IMR-90 (cell line): ENCODE results near the gene FOXN3. TPM values are rescaled to one million over a fixed set of nuclear protein-coding genes. Genes with fewer than 3 reads are reported as not detected.

ENCODE experiments used
- ATAC-seq: fragments of 200-7000 bp; cut with Tn5 transposase; 2 replicates; pipeline ENCODE4 v1.9.1; 2020; ENCODE audit warnings: low read depth, mild to moderate bottlenecking, moderate library complexity
- BruUV-seq: library from RNA; stranded (reverse); fragments of 400-500 nt; replicated peaks from 2 replicates; lab custom pipeline; 2021; lab: Mats Ljungman, UMichigan
- CTCF ChIA-PET: fragments of 300-600 bp; formaldehyde crosslinking; extraction: SDS; loops from one replicate; lab custom pipeline; 2021; ENCODE audit warnings: antibody characterized with exemption; lab: Yijun Ruan, JAX
- POLR2A ChIA-PET: fragments of 300-600 bp; sonication (Branson Sonifier 250); formaldehyde crosslinking; loops from one replicate; lab custom pipeline; 2022; ENCODE audit warnings: antibody characterized with exemption; ENCODE audit not compliant: unreplicated experiment; lab: Charles Lee
- DNase-seq: peaks from one replicate; pipeline ENCODE4 v3.0.0; 2013
- H2AFZ ChIP-seq: replicated peaks from 2 replicates; pipeline ENCODE3; 2013; ENCODE audit warnings: low read length, mild to moderate bottlenecking; ENCODE audit not compliant: poor library complexity
- H2AK5ac ChIP-seq: 2 replicates; pipeline ENCODE4 v1.6.1; 2013; ENCODE audit warnings: low read depth, low read length, inconsistent platforms
- H2AK9ac ChIP-seq: replicated peaks from 2 replicates; pipeline ENCODE3; 2013; ENCODE audit warnings: mild to moderate bottlenecking, low read depth, low read length, moderate library complexity; ENCODE audit not compliant: poor library complexity
- H2BK120ac ChIP-seq: 2 replicates; pipeline ENCODE4 v1.6.1; 2013; ENCODE audit warnings: low read depth, low read length, inconsistent platforms
- H2BK15ac ChIP-seq: 3 replicates; pipeline ENCODE4 v1.6.1; 2013; ENCODE audit warnings: low read depth, low read length, inconsistent platforms
- H2BK20ac ChIP-seq: 2 replicates; pipeline ENCODE4 v1.6.1; 2013; ENCODE audit warnings: low read depth, mild to moderate bottlenecking, inconsistent platforms, low read length, moderate library complexity
- H2BK5ac ChIP-seq: 2 replicates; pipeline ENCODE4 v1.6.1; 2013; ENCODE audit warnings: mild to moderate bottlenecking, low read depth, low read length, inconsistent platforms; ENCODE audit not compliant: poor library complexity, severe bottlenecking
- H3K14ac ChIP-seq: replicated peaks from 2 replicates; pipeline ENCODE4 v1.6.1; 2013; ENCODE audit warnings: low read depth, low read length, inconsistent platforms
- H3K18ac ChIP-seq: 2 replicates; pipeline ENCODE4 v1.6.1; 2013; ENCODE audit warnings: low read depth, low read length, control low read depth
- H3K23ac ChIP-seq: 2 replicates; pipeline ENCODE4 v1.6.1; 2013; ENCODE audit warnings: low read depth, low read length, inconsistent platforms
- H3K27ac ChIP-seq: 2 replicates; pipeline ENCODE4 v1.5.1; 2013; ENCODE audit warnings: mild to moderate bottlenecking, control low read depth, low read length; ENCODE audit not compliant: insufficient read depth
- H3K27me3 ChIP-seq: 2 replicates; pipeline ENCODE4 v1.6.1; 2013; ENCODE audit warnings: low read length; ENCODE audit not compliant: control insufficient read depth, insufficient read depth
- H3K36me3 ChIP-seq: 2 replicates; pipeline ENCODE4 v1.6.1; 2013; ENCODE audit warnings: low read length, mixed read lengths; ENCODE audit not compliant: control insufficient read depth, insufficient read depth
- H3K4ac ChIP-seq: 2 replicates; pipeline ENCODE4 v1.6.1; 2013; ENCODE audit warnings: low read depth, low read length, inconsistent platforms
- H3K4me1 ChIP-seq: 2 replicates; pipeline ENCODE4 v1.6.1; 2013; ENCODE audit warnings: low read length, mixed read lengths; ENCODE audit not compliant: control insufficient read depth, insufficient read depth
- H3K4me2 ChIP-seq: 2 replicates; pipeline ENCODE4 v1.6.1; 2013; ENCODE audit warnings: low read depth, mild to moderate bottlenecking, control low read depth, low read length, moderate library complexity
- H3K4me3 ChIP-seq: 2 replicates; pipeline ENCODE4 v1.5.1; 2013; ENCODE audit warnings: low read depth, mild to moderate bottlenecking, control low read depth, low read length, moderate library complexity; ENCODE audit not compliant: insufficient read depth
- H3K56ac ChIP-seq: 2 replicates; pipeline ENCODE4 v1.6.1; 2013; ENCODE audit warnings: low read length, inconsistent platforms; ENCODE audit not compliant: insufficient read depth; ENCODE audit errors: extremely low read depth
- H3K79me1 ChIP-seq, 2 experiments: 2 replicates each; pipeline ENCODE4 v1.6.1; 2013; ENCODE audit warnings: low read length in 2 of 2, inconsistent platforms in 1 of 2, low read depth in 1 of 2
- H3K9ac ChIP-seq: 2 replicates; pipeline ENCODE4 v1.6.1; 2013; ENCODE audit warnings: low read depth, low read length, control low read depth
- H3K9me1 ChIP-seq: 2 replicates; pipeline ENCODE4 v1.6.1; 2013; ENCODE audit warnings: low read length, inconsistent platforms; ENCODE audit not compliant: insufficient read depth
- H3K9me3 ChIP-seq: 2 replicates; pipeline ENCODE4 v1.6.1; 2013; ENCODE audit warnings: low read length; ENCODE audit not compliant: control insufficient read depth, insufficient read depth
- H4K20me1 ChIP-seq: 2 replicates; pipeline ENCODE4 v1.6.1; 2013; ENCODE audit warnings: low read length, inconsistent platforms; ENCODE audit not compliant: insufficient read depth
- H4K5ac ChIP-seq: 2 replicates; pipeline ENCODE4 v1.6.1; 2013; ENCODE audit warnings: mild to moderate bottlenecking, low read depth, low read length, control low read depth
- H4K8ac ChIP-seq, 2 experiments: 2 replicates each; pipeline ENCODE4 v1.6.1; 2013; ENCODE audit warnings: low read depth in 2 of 2, low read length in 2 of 2, control low read depth in 1 of 2, inconsistent platforms in 1 of 2
- H4K91ac ChIP-seq: 2 replicates; pipeline ENCODE4 v1.6.1; 2013; ENCODE audit warnings: low read depth, low read length, inconsistent platforms; ENCODE audit not compliant: insufficient read depth
- WGBS, 2 experiments: methylation state at CpG; one replicate each; pipeline versions ENCODE4 v1.1.5 to v1.1.7; 2013; ENCODE audit warnings: missing lambda C conversion rate in 2 of 2; ENCODE audit not compliant: insufficient read length in 1 of 2; ENCODE audit errors: extremely low coverage in 2 of 2; 5-methylcytosine and 5-hydroxymethylcytosine counted together
- dilution Hi-C: fragments of 300-500 bp; cut with HindIII; formaldehyde crosslinking; loops from one replicate; pipeline ENCODE4 v1.14.3; 2018; ENCODE audit warnings: low sequenced_read_pairs; ENCODE audit not compliant: unreplicated experiment
- in situ Hi-C: fragments of 300-500 bp; cut with MboI; formaldehyde crosslinking; loops from 3 replicates; pipeline ENCODE4 v1.14.3; 2019; ENCODE audit warnings: low sequenced_read_pairs, inconsistent platforms, mixed read lengths
- intact Hi-C: fragments of 100-400 bp; cut with micrococcal nuclease; formaldehyde crosslinking; loops from 2 replicates; pipeline ENCODE4 v1.10.0; 2022
- polyA plus RNA-seq, 3 experiments: library from polyadenylated mRNA; depleted of rRNA; stranded (reverse); fragments of >200 nt; gene quantifications; 2 replicates each; pipeline ENCODE4 v1.2.3, GENCODE V29; 2012; ENCODE audit warnings: low replicate concordance in 1 of 3
- total RNA-seq: library from RNA; depleted of rRNA; stranded (reverse); fragments of >200 nt; gene quantifications from 2 replicates; pipeline ENCODE4 v1.2.3, GENCODE V29; 2012
- TF ChIP-seq, protein P1 (sequence below): fragments of 150-350 bp; IDR thresholded peaks from 2 replicates; pipeline ENCODE4 v1.6.1; 2017; ENCODE audit warnings: mild to moderate bottlenecking, antibody characterized with exemption, low read length, low read depth

FOXN3 gene
- total and polyA plus RNA-seq, 2 of the 4 experiments (the other 2 are of a cell fraction): 22.6 to 33.7 TPM

DNA sequence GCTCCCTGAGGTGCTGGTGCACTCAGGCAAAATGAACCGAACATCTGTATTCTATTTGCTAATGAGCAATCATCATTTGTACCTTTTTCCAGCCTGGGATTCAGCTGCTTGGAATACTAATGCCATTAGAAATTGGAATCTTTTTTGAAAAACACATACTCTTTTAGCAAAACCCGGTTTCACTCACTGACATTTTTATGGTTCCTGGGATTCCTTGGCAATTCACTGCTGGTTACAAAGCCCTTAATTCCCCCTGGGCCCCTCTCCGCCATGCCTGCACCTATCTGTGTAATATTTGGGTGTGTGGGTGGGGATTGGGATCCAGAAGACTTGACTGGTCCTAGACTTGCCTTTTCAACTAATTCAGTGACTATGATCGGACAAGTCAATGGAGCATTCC is 199.1 kb downstream of the FOXN3 start:
- no peak for ATAC-seq
- H3K14ac ChIP-seq: no peak overlapping the region
- H2BK15ac ChIP-seq: no peak overlapping the region
- no peak overlapping the region for H3K4me2 ChIP-seq
- no peak overlapping the region for H3K4me3 ChIP-seq
- H2BK20ac ChIP-seq: no peak overlapping the region
- peaks cover 2% of the 10 kb centered on the region; the same call in 1 of the 2 replicates for H3K4me1 ChIP-seq
- no peak overlapping the region for H2AFZ ChIP-seq
- H2BK120ac ChIP-seq: no peak overlapping the region
- no peak overlapping the region for H2AK5ac ChIP-seq
- H4K5ac ChIP-seq: no peak overlapping the region
- H3K27ac ChIP-seq: no peak overlapping the region
- H4K8ac ChIP-seq: no peak overlapping the region
- no TSS peak for BruUV-seq
- WGBS, 2 experiments: no CpG with 5 or more reads among the region's 4 CpGs
- no peak overlapping the region for H3K9ac ChIP-seq
- H2BK5ac ChIP-seq: no peak overlapping the region
- no peaks in the 10 kb centered on the region for H3K9me3 ChIP-seq
- H3K27me3 ChIP-seq: no peaks in the 10 kb centered on the region
- no peak overlapping the region for H3K18ac ChIP-seq
- peaks cover 7% of the 10 kb centered on the region for H3K36me3 ChIP-seq
- dilution Hi-C loops (no loop called here), intact Hi-C loops (no loop called here), in situ Hi-C loops (no loop called here)
- no peak overlapping the region for H3K23ac ChIP-seq
- CTCF ChIA-PET: no interaction called here
- H3K56ac ChIP-seq: no peak overlapping the region
- H4K91ac ChIP-seq: no peak overlapping the region
- H3K4ac ChIP-seq: no peak overlapping the region
- TF ChIP-seq, protein P1, sequence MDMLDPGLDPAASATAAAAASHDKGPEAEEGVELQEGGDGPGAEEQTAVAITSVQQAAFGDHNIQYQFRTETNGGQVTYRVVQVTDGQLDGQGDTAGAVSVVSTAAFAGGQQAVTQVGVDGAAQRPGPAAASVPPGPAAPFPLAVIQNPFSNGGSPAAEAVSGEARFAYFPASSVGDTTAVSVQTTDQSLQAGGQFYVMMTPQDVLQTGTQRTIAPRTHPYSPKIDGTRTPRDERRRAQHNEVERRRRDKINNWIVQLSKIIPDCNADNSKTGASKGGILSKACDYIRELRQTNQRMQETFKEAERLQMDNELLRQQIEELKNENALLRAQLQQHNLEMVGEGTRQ: no peak
- POLR2A ChIA-PET: no interaction called here
- peaks cover 19% of the 10 kb centered on the region; the same call in 1 of the 2 replicates for H4K20me1 ChIP-seq
- peaks cover 21% of the 10 kb centered on the region for H3K9me1 ChIP-seq
- peaks cover 41 to 48% of the 10 kb centered on the region in 2 experiments for H3K79me1 ChIP-seq
- no peak overlapping the region for H2AK9ac ChIP-seq
- no peak for DNase-seq
